ENCODE results near the gene KIF6.

DNA sequence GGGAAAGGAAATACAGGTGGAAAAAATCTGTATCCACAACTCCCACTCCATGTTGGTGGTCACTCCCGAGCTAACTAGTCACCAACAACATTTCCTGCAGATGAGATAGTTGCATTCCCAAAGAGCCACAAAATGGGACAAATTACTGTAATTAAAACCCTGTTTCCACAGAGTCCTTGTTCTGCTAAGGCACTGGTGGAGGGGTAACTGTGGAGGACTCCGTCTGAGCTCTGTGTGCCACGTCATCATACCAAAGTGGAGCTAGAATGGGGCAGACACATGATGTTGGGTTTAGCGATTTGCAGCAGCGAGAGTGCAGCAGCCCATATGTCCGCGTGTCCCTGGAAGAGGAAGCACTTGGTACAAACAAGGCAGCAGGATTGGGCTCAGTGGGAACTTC is 230.2 kb downstream of the KIF6 start:
- no peak for TF ChIP-seq ELF4 (IDR thresholded peaks at IDR 0.05)
- TF ChIP-seq SUZ12 (IDR thresholded peaks at IDR 0.05), result no peak
- no peak for TF ChIP-seq SP1 (IDR thresholded peaks at IDR 0.05)
- no peak for TF ChIP-seq HDGF (IDR thresholded peaks at IDR 0.05; ENCODE audit: borderline replicate concordance)
- TF ChIP-seq CTBP1 (IDR thresholded peaks at IDR 0.05; ENCODE audit: borderline replicate concordance), result no peak
- TF ChIP-seq BHLHE40 (IDR thresholded peaks at IDR 0.05; ENCODE audit: borderline replicate concordance), result no peak
- TF ChIP-seq FOXM1 (IDR thresholded peaks at IDR 0.05; ENCODE audit: borderline replicate concordance), result no peak
- no peak for TF ChIP-seq FOXA1 (IDR thresholded peaks at IDR 0.05)
- no peak for TF ChIP-seq FOXK2 (IDR thresholded peaks at IDR 0.05)
